Left lung (tissue), 10 donors: ENCODE data around the gene ATF3. TPM values are rescaled to one million over a fixed set of nuclear protein-coding genes. Genes with fewer than 3 reads are reported as not detected.

Experiments used
- ATAC-seq: fragments of 200-7000 bp; cut with Tn5 transposase; one replicate; pipeline ENCODE4 v1.9.1; 2020; ENCODE audit warnings: moderate library complexity
- DNase-seq, 4 donors: peaks; one replicate each; pipeline ENCODE4 v3.0.0-alpha.2; 2013 to 2020
- H3K27ac ChIP-seq, 2 donors: fragments of 200-600 bp; sonication (generic) in 1 of 2; one replicate each; pipeline versions ENCODE4 v1.5.0 to v1.8.0; 2020 to 2021
- H3K27me3 ChIP-seq, 2 donors: fragments of 200-600 bp; sonication (generic) in 1 of 2; one replicate each; pipeline versions ENCODE4 v1.5.0 to v1.8.0; 2020 to 2021
- H3K36me3 ChIP-seq, 2 donors: fragments of 200-600 bp; sonication (generic) in 1 of 2; one replicate each; pipeline versions ENCODE4 v1.5.0 to v1.8.0; 2020 to 2021
- H3K4me1 ChIP-seq, 2 donors: fragments of 200-600 bp; one replicate each; pipeline ENCODE4 v1.8.0; 2021
- H3K4me3 ChIP-seq, 2 donors: fragments of 200-600 bp; sonication (generic) in 1 of 2; one replicate each; pipeline versions ENCODE4 v1.5.0 to v1.8.0; 2020 to 2021; ENCODE audit warnings: mild to moderate bottlenecking in 1 of 2
- H3K9me3 ChIP-seq, 2 donors: fragments of 200-600 bp; sonication (generic) in 1 of 2; one replicate each; pipeline versions ENCODE4 v1.5.0 to v1.8.0; 2020 to 2021
- intact Hi-C, 2 donors: fragments of 100-400 bp; cut with DNase I; formaldehyde crosslinking; loops; one replicate each; pipeline versions ENCODE4 v1.11.2 to v1.14.2; 2022
- polyA plus RNA-seq, 6 donors: library from polyadenylated mRNA; unstranded; fragments of 120-200 nt; gene quantifications; one replicate each; pipeline ENCODE4 v1.2.1, GENCODE V29; 2013; ENCODE audit not compliant: insufficient read length in 6 of 6
- total RNA-seq, 2 donors: library from RNA; stranded (reverse); fragmentation: NEBNext Ultra II Directional; extraction: Animal tissue kit (Norgen Biotek cat#: 25700); gene quantifications; one replicate each; pipeline ENCODE4 v1.2.1, GENCODE V29; 2021
- TF ChIP-seq, protein P1 (sequence below), 2 donors: fragments of 200-600 bp; sonication (generic) in 1 of 2; IDR thresholded peaks; one replicate each; pipeline versions ENCODE4 v1.5.0 to v1.8.0; 2021; ENCODE audit warnings: antibody characterized with exemption in 2 of 2
- donor health status: DM: no; HTN: yes; CAD: no.
- donor health status: DM: no; HTN: no; CAD: no.

The ATF3 gene
- total and polyA plus RNA-seq, 8 donors = 5.6 to 81.8 (median 25.1) TPM

DNA sequence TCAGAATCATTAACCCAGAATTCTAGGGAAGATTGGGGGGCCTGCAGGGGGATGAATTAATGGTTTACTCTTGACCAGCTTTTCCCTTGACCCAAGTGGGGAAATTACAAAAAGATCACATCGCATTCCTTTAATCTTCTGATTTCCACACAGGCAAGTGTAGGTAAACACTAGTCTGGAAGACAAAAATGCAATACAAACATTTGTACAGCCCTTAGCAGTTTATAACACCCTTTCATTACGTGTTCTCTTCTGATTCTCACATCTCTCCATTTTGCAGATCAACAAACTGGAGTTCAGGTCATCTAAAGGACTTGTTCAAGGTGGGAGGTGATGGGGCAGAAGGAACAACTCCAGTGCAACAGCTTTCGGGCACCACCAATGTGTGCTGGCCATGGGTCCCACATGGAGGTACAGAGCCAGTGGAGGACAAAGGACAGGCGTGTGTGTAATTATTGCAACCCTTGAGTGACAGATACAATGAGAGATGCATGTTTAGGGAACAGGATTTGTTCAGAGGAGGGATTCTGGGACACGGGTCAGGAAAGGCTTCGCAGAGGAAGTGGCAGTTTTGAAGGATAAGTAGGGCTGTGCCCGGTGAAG lies 20.4 kb downstream of the ATF3 start:
- peaks cover 0 to 8% of the 10 kb centered on the region in 2 donors for H3K4me1 ChIP-seq
- ATAC-seq (peak; percentile 72), DNase-seq (no peak)
- no peak overlapping the region for H3K4me3 ChIP-seq
- no peak overlapping the region for H3K27ac ChIP-seq
- H3K27me3 ChIP-seq = no peaks in the 10 kb centered on the region
- H3K36me3 ChIP-seq = no peaks in the 10 kb centered on the region
- no peaks in the 10 kb centered on the region for H3K9me3 ChIP-seq
- TF ChIP-seq, protein P1, sequence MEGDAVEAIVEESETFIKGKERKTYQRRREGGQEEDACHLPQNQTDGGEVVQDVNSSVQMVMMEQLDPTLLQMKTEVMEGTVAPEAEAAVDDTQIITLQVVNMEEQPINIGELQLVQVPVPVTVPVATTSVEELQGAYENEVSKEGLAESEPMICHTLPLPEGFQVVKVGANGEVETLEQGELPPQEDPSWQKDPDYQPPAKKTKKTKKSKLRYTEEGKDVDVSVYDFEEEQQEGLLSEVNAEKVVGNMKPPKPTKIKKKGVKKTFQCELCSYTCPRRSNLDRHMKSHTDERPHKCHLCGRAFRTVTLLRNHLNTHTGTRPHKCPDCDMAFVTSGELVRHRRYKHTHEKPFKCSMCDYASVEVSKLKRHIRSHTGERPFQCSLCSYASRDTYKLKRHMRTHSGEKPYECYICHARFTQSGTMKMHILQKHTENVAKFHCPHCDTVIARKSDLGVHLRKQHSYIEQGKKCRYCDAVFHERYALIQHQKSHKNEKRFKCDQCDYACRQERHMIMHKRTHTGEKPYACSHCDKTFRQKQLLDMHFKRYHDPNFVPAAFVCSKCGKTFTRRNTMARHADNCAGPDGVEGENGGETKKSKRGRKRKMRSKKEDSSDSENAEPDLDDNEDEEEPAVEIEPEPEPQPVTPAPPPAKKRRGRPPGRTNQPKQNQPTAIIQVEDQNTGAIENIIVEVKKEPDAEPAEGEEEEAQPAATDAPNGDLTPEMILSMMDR (IDR thresholded peaks at IDR 0.05) = no peak
- intact Hi-C loops = no loop called here

DNA sequence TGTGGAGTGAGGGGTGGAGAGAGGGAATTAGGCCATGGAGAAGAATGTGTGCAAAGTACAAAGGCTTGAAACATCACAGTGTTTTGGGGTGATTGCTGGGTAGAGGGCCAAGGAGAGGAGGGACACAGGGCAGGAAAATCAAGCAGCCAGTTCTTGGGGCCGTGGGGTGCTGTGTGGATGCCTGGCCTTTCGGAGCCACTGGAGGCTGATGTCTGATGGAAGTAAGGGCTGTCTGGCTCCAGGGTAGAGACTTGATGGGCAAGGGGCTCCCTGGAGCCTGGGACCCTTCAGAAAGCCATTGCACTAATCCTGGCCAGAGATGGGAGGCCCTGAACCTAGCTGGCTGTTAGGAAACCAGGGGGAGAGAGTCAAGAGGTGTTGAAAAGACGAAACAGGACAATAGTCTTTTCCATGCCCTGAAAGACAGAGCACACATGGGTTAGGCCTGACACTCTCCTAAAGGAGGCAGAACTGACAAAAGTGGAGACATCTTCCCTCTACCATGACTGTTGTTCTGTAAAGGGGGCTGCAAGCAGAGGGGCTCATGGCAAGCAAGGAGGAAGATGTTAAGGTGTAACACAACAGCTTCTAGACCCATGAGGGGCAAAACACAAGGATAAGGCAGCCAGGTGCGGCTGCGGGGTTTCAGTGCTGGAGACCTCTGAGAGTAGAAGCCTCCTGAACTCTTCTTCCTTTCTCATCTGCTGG lies 21.0 kb downstream of the ATF3 start:
- no peak for DNase-seq
- ATAC-seq = no peak
- Histone ChIP-seq H3K4me1 (peaks cover 0 to 11% of the 10 kb centered on the region in 2 donors), H3K36me3 (no peaks in the 10 kb centered on the region), H3K4me3 (no peak overlapping the region), H3K27me3 (no peaks in the 10 kb centered on the region), H3K27ac (no peak overlapping the region), H3K9me3 (no peaks in the 10 kb centered on the region)
- TF ChIP-seq, protein P1 (IDR thresholded peaks at IDR 0.05) = no peak
- intact Hi-C loops = no loop called here

DNA sequence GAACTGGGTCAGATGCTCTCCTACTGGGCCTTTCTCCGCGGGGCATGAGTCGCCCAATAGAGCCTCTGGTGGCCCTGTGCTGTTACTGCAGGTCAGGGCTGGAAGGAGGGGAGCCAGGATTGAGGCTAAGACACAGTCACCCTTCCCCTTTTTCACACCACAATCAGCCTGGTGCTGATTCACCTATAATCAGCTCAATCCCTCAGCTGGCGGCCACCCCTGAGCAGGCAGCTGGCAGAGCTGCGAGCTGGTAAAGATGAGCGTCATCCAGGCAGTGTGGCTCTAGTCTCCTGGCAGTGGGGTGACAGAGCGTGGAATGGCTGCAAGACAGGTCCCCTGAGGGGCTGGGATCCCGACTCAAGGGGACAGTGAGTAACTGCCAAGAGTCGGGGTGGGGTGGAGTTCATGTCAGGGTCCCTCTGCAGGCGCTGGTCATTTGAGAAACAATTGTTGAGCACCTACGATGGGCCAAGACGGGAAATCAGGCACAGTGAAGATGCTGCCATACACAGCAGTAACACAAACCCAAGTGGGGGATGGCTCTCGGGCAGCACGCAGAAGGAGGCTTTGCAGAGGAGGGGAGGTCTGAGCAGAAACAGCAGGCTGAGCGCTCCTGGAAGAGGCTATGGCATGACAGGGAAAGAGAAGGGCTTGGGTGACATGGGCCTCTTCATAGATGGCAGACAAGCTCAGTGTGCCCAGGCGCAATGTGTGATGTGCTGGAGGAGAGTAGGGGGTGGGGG lies 21.8 kb downstream of the ATF3 start:
- peaks cover under 1 to 18% of the 10 kb centered on the region in 2 donors for H3K4me1 ChIP-seq
- no peak overlapping the region for H3K27ac ChIP-seq
- H3K27me3 ChIP-seq = no peaks in the 10 kb centered on the region
- TF ChIP-seq, protein P1 (IDR thresholded peaks at IDR 0.05) = peak; percentile 89 to 93
- intact Hi-C loops = no loop called here
- peak; percentile 95 for ATAC-seq
- DNase-seq = peak in 3 of 4 donors; percentile 55 to 83 (median 72)
- no peaks in the 10 kb centered on the region for H3K9me3 ChIP-seq
- no peak overlapping the region for H3K4me3 ChIP-seq
- H3K36me3 ChIP-seq = no peaks in the 10 kb centered on the region

DNA sequence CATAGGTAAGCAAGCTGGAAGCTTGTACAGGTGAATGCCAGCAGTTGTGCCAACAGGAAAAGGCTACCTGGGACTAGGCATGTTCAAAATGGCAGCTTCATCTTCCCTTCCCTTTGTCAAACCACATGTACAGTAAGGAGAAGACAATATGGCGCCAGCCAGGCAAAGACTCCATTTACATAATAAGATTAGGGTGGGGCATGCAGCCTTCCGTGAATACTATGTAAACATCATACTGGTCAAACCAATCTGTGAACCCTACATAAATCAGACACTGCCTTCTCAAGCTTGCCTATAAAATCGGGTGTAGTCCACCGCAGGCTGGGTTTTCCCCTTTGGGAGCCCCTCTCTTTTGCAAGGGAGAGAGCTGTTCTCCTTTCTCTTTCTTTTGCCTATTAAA lies 24.6 kb downstream of the ATF3 start:
- no peak for ATAC-seq
- DNase-seq = no peak
- H3K4me3 ChIP-seq = no peak overlapping the region
- H3K36me3 ChIP-seq = no peaks in the 10 kb centered on the region
- TF ChIP-seq, protein P1 (IDR thresholded peaks at IDR 0.05) = no peak
- H3K27ac ChIP-seq = no peak overlapping the region
- H3K27me3 ChIP-seq = no peaks in the 10 kb centered on the region
- intact Hi-C loops = no loop called here
- H3K4me1 ChIP-seq = peaks cover 16 to 44% of the 10 kb centered on the region in 2 donors
- H3K9me3 ChIP-seq = no peaks in the 10 kb centered on the region

DNA sequence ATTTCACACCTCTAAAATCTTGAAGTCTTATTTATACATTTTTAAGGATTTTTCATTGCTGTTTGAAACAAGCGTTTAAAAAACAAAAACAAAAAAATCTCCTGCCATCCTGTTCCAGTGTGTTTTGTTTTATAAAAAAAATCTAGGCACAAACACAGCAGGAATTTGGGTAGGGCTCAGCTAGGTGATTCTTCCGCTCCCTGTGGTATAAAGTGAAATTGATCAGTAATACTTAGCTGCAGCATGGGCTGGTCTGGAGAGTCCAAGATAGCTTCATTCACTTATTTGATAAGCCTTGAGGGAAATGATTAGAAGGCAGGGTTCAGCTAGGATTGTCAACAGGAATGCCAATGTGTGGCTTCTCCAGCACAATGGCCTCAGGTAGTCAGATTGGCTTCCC lies 25.7 kb downstream of the ATF3 start:
- no peaks in the 10 kb centered on the region for H3K27me3 ChIP-seq
- ATAC-seq (no peak), DNase-seq (no peak)
- no peak overlapping the region for H3K4me3 ChIP-seq
- no peak overlapping the region for H3K27ac ChIP-seq
- H3K36me3 ChIP-seq = no peaks in the 10 kb centered on the region
- no peaks in the 10 kb centered on the region for H3K9me3 ChIP-seq
- intact Hi-C loops = no loop called here
- TF ChIP-seq, protein P1 (IDR thresholded peaks at IDR 0.05) = no peak
- H3K4me1 ChIP-seq = peaks cover 21 to 44% of the 10 kb centered on the region in 2 donors
